Mesenchymal stem cell (in vitro differentiated cells and primary cell): Measurements from ENCODE around the gene PTP4A2.
A peak's percentile ranks its signal among the peaks of the same experiment; 100 is the strongest.

Experiments used
- DNase-seq: peaks from one replicate; pipeline ENCODE4 v3.0.0-alpha.2; 2013
- H2AFZ ChIP-seq: one replicate; pipeline ENCODE4 v1.6.1; 2013; ENCODE audit warnings: low read depth, mild to moderate bottlenecking, control low read depth, inconsistent platforms, low read length, moderate library complexity
- H2AK5ac ChIP-seq: 2 replicates; pipeline ENCODE4 v1.6.1; 2013; ENCODE audit warnings: low read length, moderate library complexity, mild to moderate bottlenecking, inconsistent platforms; ENCODE audit not compliant: severe bottlenecking
- H2BK120ac ChIP-seq: one replicate; pipeline ENCODE4 v1.6.1; 2013; ENCODE audit warnings: low read depth, mild to moderate bottlenecking, inconsistent platforms, low read length, moderate library complexity
- H2BK12ac ChIP-seq, 2 experiments: one replicate each; pipeline ENCODE4 v1.6.1; 2013; ENCODE audit warnings: inconsistent platforms in 2 of 2, low read length in 2 of 2, mild to moderate bottlenecking in 2 of 2, moderate library complexity in 2 of 2, control low read depth in 1 of 2
- H2BK15ac ChIP-seq: one replicate; pipeline ENCODE4 v1.6.1; 2013; ENCODE audit warnings: mild to moderate bottlenecking, low read depth, inconsistent platforms; ENCODE audit not compliant: poor library complexity, severe bottlenecking
- H2BK5ac ChIP-seq: 2 replicates; pipeline ENCODE4 v1.6.1; 2013; ENCODE audit warnings: low read depth, mild to moderate bottlenecking, low read length, control low read depth, inconsistent platforms; ENCODE audit not compliant: poor library complexity, severe bottlenecking
- H3K14ac ChIP-seq, 2 experiments: one replicate each; pipeline ENCODE4 v1.6.1; 2013; ENCODE audit warnings: inconsistent platforms in 2 of 2, low read length in 2 of 2, control low read depth in 1 of 2, mild to moderate bottlenecking in 1 of 2, moderate library complexity in 1 of 2
- H3K18ac ChIP-seq, 2 experiments: one replicate each; pipeline ENCODE4 v1.6.1; 2013; ENCODE audit warnings: inconsistent platforms in 2 of 2, low read length in 2 of 2, control low read depth in 1 of 2, low read depth in 1 of 2, mild to moderate bottlenecking in 1 of 2
- H3K23ac ChIP-seq, 2 experiments: one replicate each; pipeline ENCODE4 v1.6.1; 2013; ENCODE audit warnings: inconsistent platforms in 2 of 2, low read length in 2 of 2, mild to moderate bottlenecking in 2 of 2, moderate library complexity in 2 of 2, control low read depth in 1 of 2
- H3K27ac ChIP-seq: 2 replicates; pipeline ENCODE4 v1.5.1; 2013; ENCODE audit warnings: mild to moderate bottlenecking, moderate library complexity, low read length, control low read depth, inconsistent platforms; ENCODE audit not compliant: poor library complexity, severe bottlenecking
- H3K27me3 ChIP-seq, 2 experiments: 2 replicates each; pipeline versions ENCODE4 v1.6.1 to v1.7.0; 2013; ENCODE audit warnings: low read length in 2 of 2, mild to moderate bottlenecking in 2 of 2, moderate library complexity in 2 of 2, control low read depth in 1 of 2, inconsistent platforms in 1 of 2; ENCODE audit not compliant: control insufficient read depth in 1 of 2, insufficient read depth in 1 of 2
- H3K36me3 ChIP-seq, 2 experiments: 2 replicates each; pipeline versions ENCODE4 v1.6.1 to v1.7.0; 2013; ENCODE audit warnings: low read length in 2 of 2, control low read depth in 1 of 2, inconsistent platforms in 1 of 2, low read depth in 1 of 2, mild to moderate bottlenecking in 1 of 2; ENCODE audit not compliant: insufficient read depth in 2 of 2, control insufficient read depth in 1 of 2
- H3K4ac ChIP-seq, 2 experiments: one replicate each; pipeline ENCODE4 v1.6.1; 2013; ENCODE audit warnings: inconsistent platforms in 2 of 2, low read length in 2 of 2, mild to moderate bottlenecking in 2 of 2, moderate library complexity in 2 of 2, control low read depth in 1 of 2, low read depth in 1 of 2
- H3K4me1 ChIP-seq: 2 replicates; pipeline ENCODE4 v1.6.1; 2013; ENCODE audit warnings: low read depth, low read length, control low read depth; ENCODE audit not compliant: control insufficient read depth, insufficient read depth
- H3K4me2 ChIP-seq: 2 replicates; pipeline ENCODE4 v1.6.1; 2013; ENCODE audit warnings: low read length, mild to moderate bottlenecking, inconsistent platforms; ENCODE audit not compliant: poor library complexity, severe bottlenecking
- H3K4me3 ChIP-seq, 2 experiments: 2 replicates each; pipeline versions ENCODE4 v1.5.1 to v1.7.0; 2013; ENCODE audit warnings: low read length in 2 of 2, mild to moderate bottlenecking in 2 of 2, control low read depth in 1 of 2, low read depth in 1 of 2; ENCODE audit not compliant: insufficient read depth in 1 of 2
- H3K79me1 ChIP-seq: replicated peaks from 2 replicates; pipeline ENCODE4 v1.6.1; 2013; ENCODE audit warnings: mild to moderate bottlenecking, control low read depth, low read length, inconsistent platforms; ENCODE audit not compliant: poor library complexity, severe bottlenecking
- H3K9ac ChIP-seq: 2 replicates; pipeline ENCODE4 v1.7.0; 2013; ENCODE audit warnings: mild to moderate bottlenecking, low read length, moderate library complexity
- H3K9me3 ChIP-seq: 2 replicates; pipeline ENCODE4 v1.7.0; 2013; ENCODE audit warnings: mild to moderate bottlenecking, low read length; ENCODE audit not compliant: control insufficient read depth
- H4K8ac ChIP-seq: one replicate; pipeline ENCODE4 v1.6.1; 2013; ENCODE audit warnings: inconsistent platforms, mild to moderate bottlenecking, low read length, moderate library complexity
- H4K91ac ChIP-seq: one replicate; pipeline ENCODE4 v1.6.1; 2013; ENCODE audit warnings: mild to moderate bottlenecking, low read length, inconsistent platforms
- WGBS: methylation state at CpG from one replicate; pipeline ENCODE4 v1.1.7; 2013; ENCODE audit warnings: mixed read lengths; 5-methylcytosine and 5-hydroxymethylcytosine counted together

PTP4A2 gene

DNA sequence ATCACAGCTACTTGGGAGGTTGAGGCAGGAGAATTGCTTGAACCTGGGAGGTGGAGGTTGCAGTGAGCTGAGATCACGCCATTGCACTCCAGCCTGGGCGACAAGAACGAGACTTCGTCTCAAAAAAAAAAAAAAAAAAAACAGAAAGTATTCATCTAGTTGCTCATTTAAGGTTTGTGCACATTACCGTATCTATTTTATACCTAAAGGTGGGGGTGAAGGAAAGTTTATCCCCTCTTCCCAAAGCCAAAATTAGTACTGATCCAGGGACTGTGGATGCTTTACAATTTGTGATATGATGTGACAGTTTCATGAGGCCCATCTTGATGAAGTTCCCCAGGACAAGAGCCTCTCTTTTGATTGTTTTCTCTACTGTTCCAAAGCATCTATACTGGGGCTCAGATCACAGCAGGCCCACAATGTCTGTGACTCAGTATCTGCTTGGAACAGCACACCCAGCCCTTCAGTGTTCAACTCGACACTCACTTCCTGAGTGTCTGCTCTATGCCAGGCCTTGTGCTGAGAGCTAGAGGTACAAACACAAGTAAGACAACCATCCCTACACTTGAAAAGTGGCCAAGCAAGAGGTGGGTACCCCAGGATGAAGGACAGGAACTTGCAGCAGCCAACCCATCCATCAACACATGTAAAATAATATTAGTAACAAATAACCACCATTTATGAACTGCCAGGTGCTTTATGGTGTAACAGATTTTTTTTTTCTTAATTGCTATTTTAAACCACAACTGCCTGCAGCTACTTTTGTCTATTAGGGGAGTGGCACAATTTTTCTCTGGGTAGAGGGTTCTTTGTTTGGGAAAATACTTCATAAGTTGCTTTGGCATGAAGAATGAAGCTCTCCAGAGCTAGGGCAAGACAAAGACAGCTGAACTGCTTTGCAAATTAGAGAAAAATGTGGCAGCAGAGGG lies 46.5 kb upstream of the PTP4A2 start:
- WGBS, result 4% methylated on average over 1 of the region's 6 CpGs
- Histone ChIP-seq H4K91ac (no peak overlapping the region), H3K9ac (peak overlapping the region; percentile 55), H2BK15ac (no peak overlapping the region), H3K14ac (no peak overlapping the region), H3K36me3 (no peaks in the 10 kb centered on the region), H3K4me1 (peaks cover 21% of the 10 kb centered on the region), H2AK5ac (no peak overlapping the region), H4K8ac (no peak overlapping the region), H2BK120ac (no peak overlapping the region), H3K18ac (no peak overlapping the region), H2AFZ (peak overlapping the region; percentile 60), H2BK5ac (no peak overlapping the region), H3K4me3 (no peak overlapping the region), H3K9me3 (no peaks in the 10 kb centered on the region), H3K27ac (peak overlapping the region; percentile 27), H3K4me2 (no peak overlapping the region), H3K23ac (no peak overlapping the region), H3K79me1 (no peaks in the 10 kb centered on the region), H3K27me3 (no peaks in the 10 kb centered on the region), H3K4ac (no peak overlapping the region), H2BK12ac (no peak overlapping the region)
- DNase-seq, result peak; percentile 43

DNA sequence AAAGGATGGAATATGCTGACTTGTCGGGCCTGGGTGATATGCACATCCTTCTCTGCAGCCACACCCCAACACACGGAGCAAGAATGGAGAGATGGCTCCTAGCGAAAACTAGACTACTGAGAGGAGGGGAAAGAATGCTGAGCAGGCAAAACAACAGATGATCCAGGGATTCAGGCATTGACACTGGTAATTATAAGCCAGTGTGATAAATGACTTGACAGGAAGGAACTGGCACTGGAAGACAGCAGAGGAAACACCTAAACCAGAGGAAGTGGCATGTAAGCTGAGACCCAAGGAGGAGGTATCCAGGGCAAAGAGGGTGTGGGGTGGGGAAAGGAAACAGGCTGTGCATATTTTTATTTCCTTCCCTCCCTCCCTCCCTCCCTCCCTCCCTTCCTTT lies 43.8 kb upstream of the PTP4A2 start:
- Histone ChIP-seq H3K27ac (no peak overlapping the region), H2BK5ac (no peak overlapping the region), H3K14ac (no peak overlapping the region), H3K4me1 (peaks cover 18% of the 10 kb centered on the region), H2BK12ac (no peak overlapping the region), H2AK5ac (no peak overlapping the region), H2BK15ac (no peak overlapping the region), H3K4me2 (no peak overlapping the region), H3K4ac (no peak overlapping the region), H3K18ac (peak overlapping the region in 1 of 2 experiments; percentile 18), H3K36me3 (no peaks in the 10 kb centered on the region), H2AFZ (peak overlapping the region; percentile 49), H3K23ac (no peak overlapping the region), H3K9ac (no peak overlapping the region), H3K4me3 (no peak overlapping the region), H3K27me3 (no peaks in the 10 kb centered on the region), H4K8ac (no peak overlapping the region), H3K9me3 (no peaks in the 10 kb centered on the region), H3K79me1 (no peaks in the 10 kb centered on the region), H2BK120ac (no peak overlapping the region), H4K91ac (no peak overlapping the region)
- DNase-seq, result no peak
- 59% methylated on average over 3 of the region's 3 CpGs for WGBS

GRCh38 chr1:31981456-31981839 lies 43.3 kb upstream of the PTP4A2 start:
- Histone ChIP-seq H3K18ac (no peak overlapping the region), H2AFZ (no peak overlapping the region), H3K23ac (no peak overlapping the region), H2BK12ac (no peak overlapping the region), H2BK15ac (no peak overlapping the region), H3K4ac (no peak overlapping the region), H3K36me3 (no peaks in the 10 kb centered on the region), H4K91ac (no peak overlapping the region), H3K9ac (no peak overlapping the region), H3K27ac (no peak overlapping the region), H3K27me3 (no peaks in the 10 kb centered on the region), H2AK5ac (peak overlapping the region; percentile 80), H3K4me2 (no peak overlapping the region), H2BK120ac (no peak overlapping the region), H2BK5ac (no peak overlapping the region), H3K4me1 (peaks cover 12% of the 10 kb centered on the region), H3K14ac (no peak overlapping the region), H3K79me1 (no peaks in the 10 kb centered on the region), H3K4me3 (no peak overlapping the region), H4K8ac (no peak overlapping the region), H3K9me3 (no peaks in the 10 kb centered on the region)
- no peak for DNase-seq
- WGBS, result no CpG with 5 or more reads among the region's 2 CpGs

DNA sequence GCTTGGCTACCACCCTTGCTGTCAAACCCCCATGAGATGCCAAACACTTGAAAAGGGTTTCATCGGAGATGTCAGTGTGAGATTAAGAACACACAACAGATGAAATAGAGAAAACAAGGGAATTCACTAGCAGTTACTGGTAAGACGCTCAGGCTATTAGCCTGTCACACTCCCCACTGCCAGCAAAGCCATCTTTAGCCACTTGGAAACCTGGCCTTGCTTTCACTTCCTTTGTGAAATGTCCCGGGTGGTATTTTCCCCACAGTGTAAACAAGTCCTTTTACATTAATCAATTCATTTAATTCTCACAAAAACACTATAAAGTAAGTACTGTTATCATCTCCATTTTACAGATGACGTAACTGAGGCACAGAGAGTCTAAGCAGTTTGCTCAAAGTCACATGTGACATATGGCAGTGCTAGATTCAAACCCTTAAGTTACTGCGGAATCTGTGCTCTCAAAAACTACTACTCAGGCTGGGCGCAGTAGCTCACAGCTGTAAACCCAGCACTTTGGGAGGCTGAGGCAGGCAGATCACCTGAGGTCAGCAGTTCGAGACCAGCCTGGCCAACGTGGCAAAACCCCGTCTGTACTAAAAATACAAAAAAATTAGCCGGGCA lies 42.8 kb upstream of the PTP4A2 start:
- Histone ChIP-seq H3K4me2 (no peak overlapping the region), H2AFZ (no peak overlapping the region), H3K23ac (no peak overlapping the region), H2BK15ac (no peak overlapping the region), H3K4me3 (no peak overlapping the region), H2AK5ac (no peak overlapping the region), H3K79me1 (no peaks in the 10 kb centered on the region), H3K36me3 (no peaks in the 10 kb centered on the region), H3K27me3 (no peaks in the 10 kb centered on the region), H3K4ac (no peak overlapping the region), H3K9me3 (no peaks in the 10 kb centered on the region), H4K8ac (no peak overlapping the region), H2BK12ac (no peak overlapping the region), H3K9ac (no peak overlapping the region), H3K14ac (no peak overlapping the region), H3K4me1 (peaks cover 12% of the 10 kb centered on the region), H4K91ac (no peak overlapping the region), H2BK5ac (no peak overlapping the region), H2BK120ac (no peak overlapping the region), H3K18ac (no peak overlapping the region), H3K27ac (no peak overlapping the region)
- no peak for DNase-seq
- WGBS, result 91% methylated on average over 10 of the region's 10 CpGs
